HG03558 (cell line): ENCODE data around the gene THSD7A.

Experiments used
- ATAC-seq: cut with Tn5 transposase; IDR thresholded peaks from one replicate; pipeline ENCODE4 v1.9.1; 2021; ENCODE audit warnings: moderate number of reproducible peaks; ENCODE audit not compliant: unreplicated experiment; ENCODE audit errors: extremely low read depth

Gene THSD7A

DNA sequence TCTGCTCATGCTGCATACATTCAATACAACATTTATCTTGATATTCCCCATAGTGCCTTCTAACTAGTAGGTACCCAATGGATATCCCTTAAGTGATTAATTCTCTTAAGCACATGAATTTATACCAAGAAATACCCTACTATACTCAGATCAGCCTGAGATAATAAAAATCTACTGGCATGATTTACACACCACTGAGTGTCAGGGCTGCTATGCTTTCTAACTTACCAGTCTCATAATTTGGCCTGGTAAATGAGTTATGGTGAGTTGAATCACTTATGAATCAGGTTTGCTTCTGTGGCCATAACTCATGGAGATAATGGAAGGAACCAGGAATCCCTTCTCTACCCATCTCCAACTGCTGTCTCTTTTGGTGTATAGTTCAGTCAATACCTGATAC lies 122.8 kb downstream of the THSD7A start:
- no peak for ATAC-seq

DNA sequence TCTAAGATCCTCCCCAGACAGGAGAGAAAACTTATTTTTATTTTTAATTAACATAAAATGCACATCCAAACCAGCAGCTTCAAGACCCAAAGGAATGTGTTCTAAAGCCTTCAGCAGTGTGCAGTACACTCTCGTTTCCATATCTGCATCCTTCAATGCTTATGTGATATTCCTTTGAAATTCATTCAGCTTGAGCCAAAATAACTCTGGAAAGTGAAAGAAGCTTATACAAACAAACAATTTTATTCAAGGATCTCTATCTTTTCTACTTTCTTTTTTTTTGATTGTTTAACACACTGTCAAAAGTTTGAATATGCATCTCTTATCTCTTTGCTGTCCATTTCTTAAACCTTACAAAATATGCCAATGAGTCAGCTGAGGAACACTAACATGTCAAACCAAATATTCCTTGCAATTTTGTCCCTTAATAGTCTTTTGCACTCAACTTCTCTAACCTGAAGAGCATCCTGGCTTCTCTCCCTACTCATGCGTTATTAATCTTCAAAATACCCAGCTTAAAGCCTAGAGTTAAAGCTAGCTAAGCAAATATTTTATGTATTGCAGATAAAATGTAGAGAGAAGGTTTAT lies 124.3 kb downstream of the THSD7A start:
- no peak for ATAC-seq

DNA sequence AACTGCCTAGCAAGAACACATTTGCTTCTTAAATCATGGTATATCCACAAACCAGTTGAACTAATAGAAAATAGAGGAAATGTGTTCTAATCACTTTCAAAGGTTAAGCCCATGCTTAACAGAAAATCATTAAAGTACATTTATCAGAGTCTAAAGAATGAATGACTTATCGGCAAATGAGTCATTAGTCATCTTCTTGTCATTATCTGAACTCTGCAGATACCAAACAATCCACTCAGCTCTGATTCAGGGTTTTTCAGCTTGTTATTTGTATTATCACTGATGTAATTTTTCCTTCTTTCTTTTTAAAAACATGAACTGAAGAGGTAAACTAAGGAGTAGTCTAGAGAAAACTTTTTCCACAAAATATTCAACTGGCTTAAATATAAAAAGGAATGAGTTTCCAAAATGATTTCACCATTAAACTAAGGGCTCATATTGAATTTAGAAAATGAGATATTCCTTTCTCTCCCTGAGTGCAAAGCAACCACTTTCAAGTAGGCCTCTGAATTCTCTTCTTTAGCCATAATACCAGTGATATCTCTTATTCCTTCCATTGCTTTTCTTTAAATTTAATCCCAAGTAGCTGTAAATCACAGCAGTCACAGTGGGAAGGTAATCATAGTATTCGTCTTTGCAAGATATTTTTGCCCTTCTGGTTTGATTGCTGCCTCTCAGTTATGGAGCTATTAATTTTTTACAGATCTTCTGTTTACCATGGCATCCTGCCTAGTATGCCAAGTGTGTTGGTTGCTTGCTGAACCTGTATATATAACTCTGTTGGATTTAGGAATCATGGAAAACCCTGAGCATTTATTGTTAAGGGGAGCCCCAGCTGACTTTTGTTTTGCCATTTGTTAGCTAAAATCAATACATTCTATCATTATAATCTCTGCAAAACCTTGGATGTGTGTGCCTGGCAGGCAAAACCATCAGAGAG lies 125.1 kb downstream of the THSD7A start:
- ATAC-seq, result no peak

DNA sequence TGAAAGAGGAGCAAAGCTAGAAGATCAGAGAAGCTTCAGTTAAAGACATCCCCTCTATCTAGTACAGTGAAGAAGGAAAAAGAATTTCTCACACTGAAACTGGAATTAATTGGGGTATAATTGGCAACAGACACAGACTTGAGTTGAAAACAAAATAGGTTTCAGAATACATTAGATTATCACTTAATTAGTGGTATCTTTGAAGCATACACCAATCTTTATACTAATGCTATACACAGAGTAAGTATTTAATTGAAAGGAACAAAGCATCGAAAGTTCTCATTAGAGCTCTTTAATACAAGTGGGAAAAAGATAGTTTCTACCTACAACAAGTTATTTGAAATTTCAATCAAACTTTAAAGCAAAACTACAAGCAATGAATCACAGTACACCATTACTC lies 128.2 kb downstream of the THSD7A start:
- no peak for ATAC-seq

DNA sequence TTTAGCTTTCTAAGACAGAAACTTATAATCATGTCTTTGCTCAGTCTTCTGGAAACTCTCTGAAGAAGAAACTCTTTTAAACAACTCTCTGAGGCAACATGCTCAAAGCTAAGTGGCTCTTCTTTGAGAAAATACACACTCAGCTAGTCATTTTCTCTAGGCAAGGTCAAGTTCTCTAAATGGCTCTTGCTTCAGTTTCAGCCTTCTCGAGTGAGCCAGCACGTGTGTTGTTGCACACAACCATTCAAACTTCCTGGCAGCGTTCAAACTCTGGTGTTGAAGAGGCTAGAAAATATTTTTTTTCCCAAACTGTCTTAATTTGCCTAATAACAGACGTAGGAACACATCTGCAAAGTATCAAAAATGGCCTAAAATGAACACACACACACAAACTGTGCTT lies 129.1 kb downstream of the THSD7A start:
- no peak for ATAC-seq

DNA sequence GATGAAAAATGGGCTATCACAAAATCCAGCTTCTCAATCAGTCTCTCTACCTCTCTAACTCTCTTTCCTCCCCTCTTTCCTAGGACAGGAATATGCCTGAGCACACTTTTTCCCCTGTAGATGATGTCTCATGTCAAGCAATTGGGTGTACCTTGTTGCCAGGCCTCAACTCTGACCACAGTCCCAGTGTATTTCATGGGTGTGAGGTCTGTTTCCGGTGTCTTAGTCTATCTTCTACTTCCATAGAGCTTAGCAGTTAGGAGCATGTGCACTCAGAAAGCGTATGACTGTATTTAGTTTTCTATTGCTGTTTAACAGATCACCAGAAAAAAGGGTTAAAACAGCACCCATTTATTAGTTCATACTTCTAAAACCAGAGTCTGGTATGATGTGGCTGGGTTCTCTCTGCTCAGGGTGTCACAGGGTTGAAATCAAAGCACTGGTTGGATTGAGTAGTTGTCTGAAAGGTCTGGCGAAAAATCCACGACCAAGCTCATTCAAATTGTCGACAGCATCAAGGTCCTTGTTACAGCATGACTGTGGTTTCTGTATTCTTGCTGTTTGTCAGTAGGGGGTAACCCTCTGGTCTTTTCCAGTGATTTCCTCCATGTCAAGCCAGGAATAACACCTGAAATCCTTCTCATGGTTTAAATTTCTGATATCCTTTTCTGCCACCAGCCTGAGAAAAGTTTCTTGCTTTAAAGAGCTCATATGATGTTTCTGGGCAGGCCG lies 130.0 kb downstream of the THSD7A start:
- no peak for ATAC-seq

DNA sequence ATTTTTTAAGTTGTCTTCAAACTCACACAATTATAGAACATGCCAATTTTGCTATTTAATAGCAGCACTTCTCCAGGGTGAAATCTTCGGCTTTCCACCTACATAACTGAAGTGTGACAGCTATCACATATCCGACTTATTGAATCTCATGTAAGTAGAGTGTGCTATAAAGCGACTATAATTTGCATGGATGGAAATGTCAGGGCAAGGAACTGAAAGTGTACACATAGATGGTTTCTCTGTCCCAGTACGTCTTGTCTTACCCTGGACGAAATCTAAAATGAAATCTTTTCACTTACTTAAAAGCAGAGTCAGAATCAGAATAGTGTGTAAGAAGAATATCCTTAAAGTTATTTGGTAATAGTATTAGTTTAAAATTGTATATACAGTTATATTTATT lies 132.3 kb downstream of the THSD7A start:
- ATAC-seq, result no peak

DNA sequence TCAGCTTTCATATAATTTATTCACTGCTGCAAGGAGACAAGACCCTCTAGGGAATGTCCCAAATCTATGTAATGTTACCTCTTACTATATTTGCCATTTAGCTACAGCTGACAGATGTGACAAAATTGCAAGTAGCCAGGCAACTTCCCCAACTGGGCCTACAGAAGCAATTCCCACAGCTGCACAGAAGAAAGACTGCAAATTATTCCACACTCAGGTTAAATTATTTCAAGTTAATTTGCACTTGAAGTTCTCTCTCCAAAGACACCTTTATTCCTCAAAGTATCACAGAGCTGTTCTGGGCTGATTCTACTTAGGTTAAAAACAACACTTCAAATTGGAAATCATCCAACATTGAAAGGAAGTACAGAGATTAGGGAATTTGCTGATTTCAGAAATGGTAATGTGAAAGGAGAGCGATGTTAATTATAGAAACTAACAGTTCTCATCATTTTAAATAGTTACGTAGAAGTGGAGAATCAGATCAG lies 133.6 kb downstream of the THSD7A start:
- no peak for ATAC-seq

DNA sequence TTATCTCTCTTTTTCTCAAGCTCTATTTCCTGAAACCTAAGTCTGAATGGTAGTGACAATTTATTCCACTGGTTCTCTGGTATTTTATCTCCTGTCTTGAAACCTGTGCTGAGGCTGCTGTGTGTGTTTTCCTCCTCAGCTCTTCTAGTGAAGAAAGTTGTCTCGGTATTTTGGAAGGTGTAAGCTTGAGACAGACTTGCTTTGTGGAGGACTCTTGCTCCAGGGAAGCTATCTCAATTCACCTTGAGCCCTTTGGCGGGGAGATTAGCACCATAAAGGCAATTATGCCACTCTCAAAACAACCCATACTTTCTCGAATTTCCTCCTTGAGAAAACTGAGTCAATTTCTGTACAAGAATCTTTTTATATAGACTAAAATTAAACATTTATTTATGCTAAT lies 141.6 kb downstream of the THSD7A start:
- ATAC-seq, result no peak

DNA sequence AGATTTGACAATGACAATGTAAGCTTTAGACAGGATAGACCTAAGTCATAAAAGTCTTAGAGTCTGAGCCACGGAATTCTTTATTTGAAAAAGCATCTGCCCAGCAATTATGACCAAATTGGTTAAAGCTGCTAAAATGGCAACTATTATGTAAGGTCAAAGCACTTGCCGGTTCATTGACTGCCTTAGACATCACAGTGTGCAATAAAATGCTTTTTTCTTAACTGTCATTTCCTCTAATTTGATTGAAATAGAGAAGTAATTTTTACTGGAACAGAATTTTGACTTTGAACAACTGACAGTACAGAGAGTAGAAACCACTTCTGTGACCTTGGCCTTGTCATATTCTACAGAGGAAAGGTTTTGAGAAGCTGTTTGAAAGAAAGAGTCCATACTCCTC lies 142.9 kb downstream of the THSD7A start:
- ATAC-seq, result no peak

DNA sequence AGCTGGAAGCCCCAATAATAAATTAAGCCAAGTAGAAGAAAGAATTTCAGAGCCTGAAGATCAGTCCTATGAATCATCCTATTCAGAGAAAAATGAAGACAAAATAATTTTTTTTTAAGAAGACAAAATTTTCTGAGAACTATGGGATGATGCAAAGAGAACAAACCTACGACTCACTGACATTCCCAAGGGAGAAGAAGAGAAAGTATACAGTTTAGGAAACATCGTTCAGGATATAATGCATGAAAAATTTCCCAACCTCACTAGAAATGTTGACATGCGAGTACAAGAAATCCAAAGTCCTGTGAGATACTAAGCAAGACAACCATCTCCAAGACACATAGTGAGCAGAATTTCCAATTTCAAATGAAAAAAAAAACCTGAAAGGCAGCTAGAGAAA lies 150.5 kb downstream of the THSD7A start:
- ATAC-seq, result no peak

DNA sequence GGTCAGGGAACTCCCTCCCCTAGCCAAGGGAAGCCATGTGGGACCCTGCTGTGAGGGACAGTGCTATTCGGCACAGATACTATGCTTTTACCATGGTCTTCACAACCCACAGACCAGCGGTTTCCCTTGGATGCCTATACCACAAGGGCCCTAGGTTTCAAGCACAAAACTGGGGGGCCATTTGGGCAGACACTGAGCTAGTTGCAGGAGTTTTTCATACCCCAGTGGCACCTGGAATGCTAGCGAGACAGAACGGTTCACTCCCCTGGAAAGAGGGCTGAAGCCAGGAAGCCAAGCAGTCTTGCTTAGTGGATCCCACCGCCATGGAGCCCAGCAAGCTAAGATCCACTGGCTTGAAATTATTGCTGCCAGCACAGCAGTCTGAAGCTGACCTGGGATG lies 156.8 kb downstream of the THSD7A start:
- ATAC-seq, result no peak

DNA sequence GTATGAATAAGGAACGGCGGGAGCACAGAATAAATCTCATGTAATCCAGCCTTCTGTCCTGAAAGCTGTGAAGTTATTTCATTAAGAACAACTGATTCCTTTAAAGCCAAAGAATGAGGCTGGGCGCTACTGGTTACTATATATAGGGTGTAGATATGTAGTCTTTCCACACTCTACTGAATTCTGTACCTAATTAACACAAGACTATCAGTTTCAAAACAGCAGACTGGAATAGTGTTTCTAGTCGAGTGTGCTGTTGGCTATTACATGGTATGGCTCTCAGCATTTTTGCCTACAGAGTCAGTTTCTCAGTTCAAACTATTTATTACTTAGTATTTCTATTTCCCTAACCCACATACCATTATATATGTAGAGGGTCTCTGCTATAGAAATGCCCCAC lies 163.3 kb downstream of the THSD7A start:
- no peak for ATAC-seq

DNA sequence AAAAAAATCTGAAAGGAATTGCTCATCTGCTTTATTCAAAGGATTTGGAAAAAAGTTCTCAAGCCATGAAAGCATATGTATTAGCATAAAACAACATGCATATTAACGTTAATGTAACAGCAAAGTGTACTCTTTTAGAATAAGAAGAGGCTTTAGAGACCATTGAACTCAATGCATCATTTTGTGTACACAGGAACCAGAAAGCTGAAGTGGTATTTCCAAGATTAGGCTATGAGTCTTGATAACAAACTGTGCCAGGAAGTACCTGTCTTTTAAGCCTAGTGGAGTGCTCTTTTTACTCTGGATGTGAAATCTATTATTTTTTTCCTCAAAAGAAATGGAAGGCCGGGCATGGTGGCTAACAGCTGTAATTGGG lies 164.2 kb downstream of the THSD7A start:
- no peak for ATAC-seq

DNA sequence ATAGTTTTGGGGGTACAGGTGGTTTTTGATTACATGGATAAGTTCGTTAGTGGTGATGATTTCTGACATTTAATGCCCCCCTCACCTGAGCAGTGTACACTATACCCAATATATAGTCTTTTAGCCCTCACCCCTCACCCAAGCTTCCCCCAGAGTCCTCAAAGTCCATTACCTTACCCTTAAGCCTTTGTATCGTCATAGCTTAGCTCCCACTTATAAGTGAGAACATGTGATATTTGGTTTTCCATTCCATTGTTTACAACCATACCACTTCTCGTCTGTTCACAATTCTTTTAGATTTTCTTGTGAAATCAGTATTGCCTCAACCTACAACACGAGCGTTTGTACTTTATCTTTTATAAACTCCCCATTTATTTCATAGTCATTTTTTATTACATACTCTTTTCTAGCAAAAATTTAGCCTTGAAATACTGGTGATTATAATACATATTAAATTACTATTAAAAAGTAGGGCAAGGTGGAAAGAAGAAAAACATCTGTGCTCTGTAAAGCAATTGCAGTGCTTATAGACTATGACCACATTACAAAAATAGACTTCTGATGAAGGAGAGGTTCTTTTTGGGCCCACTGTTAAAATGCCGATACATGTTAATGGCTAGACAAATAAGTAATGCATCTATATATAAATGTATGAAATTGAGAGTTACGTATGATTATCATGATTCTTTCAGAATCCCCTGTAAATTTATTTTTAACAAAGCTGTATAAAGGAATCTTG lies 164.8 kb downstream of the THSD7A start:
- ATAC-seq, result no peak

DNA sequence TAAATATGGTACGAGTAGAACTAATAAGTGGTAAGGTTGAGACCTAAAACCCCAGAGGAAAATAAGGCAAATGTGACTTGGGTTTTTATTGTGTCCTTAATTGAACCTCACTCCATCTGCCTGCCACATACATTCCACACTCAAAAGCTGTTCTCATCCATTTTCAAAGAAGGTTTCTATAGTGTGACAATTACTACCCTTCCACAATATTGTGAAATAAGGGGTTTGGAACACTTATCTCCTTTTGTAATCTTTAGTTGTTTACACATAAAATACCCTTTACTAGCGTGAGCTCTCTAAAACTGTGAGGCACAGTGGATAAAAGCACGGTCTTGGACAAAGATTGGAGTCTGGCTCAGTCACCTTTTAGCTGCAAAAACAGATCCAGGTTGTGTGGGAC lies 166.6 kb downstream of the THSD7A start:
- ATAC-seq, result no peak

DNA sequence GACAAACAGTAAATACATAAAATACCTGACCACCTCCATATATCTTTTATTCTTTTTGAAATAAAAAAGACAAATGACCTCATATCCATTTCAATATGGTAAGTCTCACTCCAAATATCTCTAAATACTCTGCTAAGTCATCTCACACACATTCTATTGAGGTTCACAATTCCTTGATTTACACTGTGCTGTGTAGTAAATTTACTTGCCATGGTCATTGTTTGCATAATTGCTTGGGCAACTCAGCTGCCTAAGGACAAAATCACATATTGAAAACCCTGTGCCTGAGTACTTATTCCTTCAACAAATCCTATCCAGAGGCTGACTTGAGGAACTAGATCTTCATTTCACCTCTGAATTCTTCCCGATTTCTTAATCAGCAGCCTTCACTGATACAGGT lies 176.4 kb downstream of the THSD7A start:
- ATAC-seq, result no peak

DNA sequence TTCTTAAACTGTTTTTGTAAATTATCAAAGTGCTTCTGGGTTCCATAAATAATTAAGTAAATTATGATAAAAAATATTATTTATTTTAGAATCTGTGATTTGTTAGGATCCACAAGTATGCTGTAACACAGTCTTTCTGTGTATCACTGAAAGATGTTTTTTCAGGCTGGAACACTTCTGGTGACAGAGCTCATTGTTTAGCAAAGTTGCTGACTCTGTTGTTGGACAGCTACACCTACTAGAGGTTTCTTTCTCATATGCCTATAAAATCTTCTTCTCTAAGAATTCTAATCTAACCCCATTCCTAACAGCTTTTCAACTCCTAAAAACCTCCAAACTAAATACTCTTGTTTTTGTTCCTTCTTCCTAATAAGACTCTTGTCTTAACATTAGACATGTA lies 176.8 kb downstream of the THSD7A start:
- ATAC-seq, result no peak

DNA sequence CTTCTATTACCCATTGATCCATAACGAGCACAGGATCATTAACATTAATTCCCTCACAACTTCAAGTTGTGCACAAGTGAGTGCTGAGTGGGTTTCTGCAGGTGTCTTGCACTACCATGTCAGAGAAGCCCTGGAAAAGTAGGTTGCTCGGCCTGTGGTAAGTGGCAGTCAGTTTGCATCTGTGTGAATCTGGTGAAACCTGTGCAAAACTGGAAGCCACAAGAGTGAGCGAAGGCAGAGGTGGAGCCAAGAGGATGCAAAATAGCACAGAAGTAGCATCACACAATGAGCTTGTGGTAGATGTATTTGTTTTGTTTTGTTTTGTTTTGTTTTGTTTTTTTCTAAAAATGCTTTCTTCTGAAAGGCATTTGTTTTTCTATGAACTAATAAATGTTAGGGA lies 181.5 kb downstream of the THSD7A start:
- ATAC-seq, result no peak

DNA sequence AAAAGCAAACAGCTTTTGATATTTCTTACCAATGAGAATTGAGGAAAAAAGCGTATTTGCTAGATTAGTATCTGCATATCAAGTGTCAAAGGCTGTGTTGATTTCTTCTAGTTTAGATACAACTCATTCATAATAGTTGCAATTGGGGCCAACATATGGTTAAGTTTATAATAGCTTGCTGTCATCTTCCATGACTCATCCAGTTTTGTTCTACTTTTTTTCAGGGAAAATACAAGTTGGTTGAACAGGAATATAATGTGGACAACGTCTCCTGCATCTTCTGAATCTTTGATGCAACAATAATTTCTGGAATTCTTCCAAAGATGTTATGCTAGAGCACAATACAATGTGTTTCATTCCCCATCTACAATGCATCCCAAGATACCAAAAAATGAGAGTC lies 182.0 kb downstream of the THSD7A start:
- ATAC-seq, result no peak

DNA sequence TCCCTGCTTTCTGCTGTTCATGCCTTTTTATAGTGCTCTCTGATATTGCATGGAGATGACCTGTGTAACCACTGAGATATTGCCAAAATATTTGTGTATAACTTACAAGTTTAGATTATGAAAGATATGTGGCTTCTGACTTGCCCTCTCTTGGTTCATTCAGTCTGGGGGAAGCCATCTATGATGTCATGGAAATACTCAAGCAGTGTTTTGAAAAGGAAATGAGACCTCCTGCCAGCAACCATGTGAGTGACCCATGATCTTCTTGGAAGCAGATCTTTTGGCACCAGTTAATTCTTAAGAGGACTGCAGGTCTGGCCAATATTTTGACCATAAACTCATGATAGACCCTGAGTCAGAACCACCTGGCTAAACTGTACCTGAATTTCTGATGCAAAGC lies 183.0 kb downstream of the THSD7A start:
- ATAC-seq, result no peak
